IMR-90 (cell line): ENCODE data around the gene BRD4. TPM values are rescaled to one million over a fixed set of nuclear protein-coding genes. Genes with fewer than 3 reads are reported as not detected.

Source experiments
- ATAC-seq: fragments of 200-7000 bp; cut with Tn5 transposase; 2 replicates; pipeline ENCODE4 v1.9.1; 2020; ENCODE audit warnings: low read depth, mild to moderate bottlenecking, moderate library complexity
- BruUV-seq: library from RNA; stranded (reverse); fragments of 400-500 nt; replicated peaks from 2 replicates; lab custom pipeline; 2021; lab: Mats Ljungman, UMichigan
- CTCF ChIA-PET: fragments of 300-600 bp; formaldehyde crosslinking; extraction: SDS; loops from one replicate; lab custom pipeline; 2021; ENCODE audit warnings: antibody characterized with exemption; lab: Yijun Ruan, JAX
- POLR2A ChIA-PET: fragments of 300-600 bp; sonication (Branson Sonifier 250); formaldehyde crosslinking; loops from one replicate; lab custom pipeline; 2022; ENCODE audit warnings: antibody characterized with exemption; ENCODE audit not compliant: unreplicated experiment; lab: Charles Lee
- DNase-seq: peaks from one replicate; pipeline ENCODE4 v3.0.0; 2013
- H2AFZ ChIP-seq: replicated peaks from 2 replicates; pipeline ENCODE3; 2013; ENCODE audit warnings: low read length, mild to moderate bottlenecking; ENCODE audit not compliant: poor library complexity
- H2AK5ac ChIP-seq: 2 replicates; pipeline ENCODE4 v1.6.1; 2013; ENCODE audit warnings: low read depth, low read length, inconsistent platforms
- H2AK9ac ChIP-seq: replicated peaks from 2 replicates; pipeline ENCODE3; 2013; ENCODE audit warnings: mild to moderate bottlenecking, low read depth, low read length, moderate library complexity; ENCODE audit not compliant: poor library complexity
- H2BK120ac ChIP-seq: 2 replicates; pipeline ENCODE4 v1.6.1; 2013; ENCODE audit warnings: low read depth, low read length, inconsistent platforms
- H2BK15ac ChIP-seq: 3 replicates; pipeline ENCODE4 v1.6.1; 2013; ENCODE audit warnings: low read depth, low read length, inconsistent platforms
- H2BK20ac ChIP-seq: 2 replicates; pipeline ENCODE4 v1.6.1; 2013; ENCODE audit warnings: low read depth, mild to moderate bottlenecking, inconsistent platforms, low read length, moderate library complexity
- H2BK5ac ChIP-seq: 2 replicates; pipeline ENCODE4 v1.6.1; 2013; ENCODE audit warnings: mild to moderate bottlenecking, low read depth, low read length, inconsistent platforms; ENCODE audit not compliant: poor library complexity, severe bottlenecking
- H3K14ac ChIP-seq: replicated peaks from 2 replicates; pipeline ENCODE4 v1.6.1; 2013; ENCODE audit warnings: low read depth, low read length, inconsistent platforms
- H3K18ac ChIP-seq: 2 replicates; pipeline ENCODE4 v1.6.1; 2013; ENCODE audit warnings: low read depth, low read length, control low read depth
- H3K23ac ChIP-seq: 2 replicates; pipeline ENCODE4 v1.6.1; 2013; ENCODE audit warnings: low read depth, low read length, inconsistent platforms
- H3K27ac ChIP-seq: 2 replicates; pipeline ENCODE4 v1.5.1; 2013; ENCODE audit warnings: mild to moderate bottlenecking, control low read depth, low read length; ENCODE audit not compliant: insufficient read depth
- H3K27me3 ChIP-seq: 2 replicates; pipeline ENCODE4 v1.6.1; 2013; ENCODE audit warnings: low read length; ENCODE audit not compliant: control insufficient read depth, insufficient read depth
- H3K36me3 ChIP-seq: 2 replicates; pipeline ENCODE4 v1.6.1; 2013; ENCODE audit warnings: low read length, mixed read lengths; ENCODE audit not compliant: control insufficient read depth, insufficient read depth
- H3K4ac ChIP-seq: 2 replicates; pipeline ENCODE4 v1.6.1; 2013; ENCODE audit warnings: low read depth, low read length, inconsistent platforms
- H3K4me1 ChIP-seq: 2 replicates; pipeline ENCODE4 v1.6.1; 2013; ENCODE audit warnings: low read length, mixed read lengths; ENCODE audit not compliant: control insufficient read depth, insufficient read depth
- H3K4me2 ChIP-seq: 2 replicates; pipeline ENCODE4 v1.6.1; 2013; ENCODE audit warnings: low read depth, mild to moderate bottlenecking, control low read depth, low read length, moderate library complexity
- H3K4me3 ChIP-seq: 2 replicates; pipeline ENCODE4 v1.5.1; 2013; ENCODE audit warnings: low read depth, mild to moderate bottlenecking, control low read depth, low read length, moderate library complexity; ENCODE audit not compliant: insufficient read depth
- H3K56ac ChIP-seq: 2 replicates; pipeline ENCODE4 v1.6.1; 2013; ENCODE audit warnings: low read length, inconsistent platforms; ENCODE audit not compliant: insufficient read depth; ENCODE audit errors: extremely low read depth
- H3K79me1 ChIP-seq, 2 experiments: 2 replicates each; pipeline ENCODE4 v1.6.1; 2013; ENCODE audit warnings: low read length in 2 of 2, inconsistent platforms in 1 of 2, low read depth in 1 of 2
- H3K9ac ChIP-seq: 2 replicates; pipeline ENCODE4 v1.6.1; 2013; ENCODE audit warnings: low read depth, low read length, control low read depth
- H3K9me1 ChIP-seq: 2 replicates; pipeline ENCODE4 v1.6.1; 2013; ENCODE audit warnings: low read length, inconsistent platforms; ENCODE audit not compliant: insufficient read depth
- H3K9me3 ChIP-seq: 2 replicates; pipeline ENCODE4 v1.6.1; 2013; ENCODE audit warnings: low read length; ENCODE audit not compliant: control insufficient read depth, insufficient read depth
- H4K20me1 ChIP-seq: 2 replicates; pipeline ENCODE4 v1.6.1; 2013; ENCODE audit warnings: low read length, inconsistent platforms; ENCODE audit not compliant: insufficient read depth
- H4K5ac ChIP-seq: 2 replicates; pipeline ENCODE4 v1.6.1; 2013; ENCODE audit warnings: mild to moderate bottlenecking, low read depth, low read length, control low read depth
- H4K8ac ChIP-seq, 2 experiments: 2 replicates each; pipeline ENCODE4 v1.6.1; 2013; ENCODE audit warnings: low read depth in 2 of 2, low read length in 2 of 2, control low read depth in 1 of 2, inconsistent platforms in 1 of 2
- H4K91ac ChIP-seq: 2 replicates; pipeline ENCODE4 v1.6.1; 2013; ENCODE audit warnings: low read depth, low read length, inconsistent platforms; ENCODE audit not compliant: insufficient read depth
- BHLHE40 ChIP-seq: fragments of 150-350 bp; IDR thresholded peaks from 2 replicates; pipeline ENCODE4 v1.6.1; 2016; ENCODE audit warnings: mild to moderate bottlenecking, low read depth, low read length
- CEBPB ChIP-seq: IDR thresholded peaks from 2 replicates; pipeline ENCODE4 v1.6.1; 2012; ENCODE audit warnings: low read depth, low read length, improper control_type of control experiment
- CHD1 ChIP-seq: IDR thresholded peaks from 2 replicates; pipeline ENCODE4 v1.6.1; 2012; ENCODE audit warnings: low read depth, low read length, improper control_type of control experiment
- CTCF ChIP-seq: conservative IDR thresholded peaks from 2 replicates; pipeline ENCODE4 v1.5.1; 2012; ENCODE audit warnings: mild to moderate bottlenecking, low read depth, low read length, improper control_type of control experiment
- ELK1 ChIP-seq: fragments of 150-350 bp; IDR thresholded peaks from 2 replicates; pipeline ENCODE4 v1.6.1; 2016; ENCODE audit warnings: low read depth, mild to moderate bottlenecking, low read length, moderate library complexity, borderline replicate concordance
- FOS ChIP-seq: fragments of 150-350 bp; IDR thresholded peaks from 2 replicates; pipeline ENCODE4 v1.6.1; 2016; ENCODE audit warnings: low read depth, low read length
- MAZ ChIP-seq: IDR thresholded peaks from 2 replicates; pipeline ENCODE4 v1.6.1; 2012; ENCODE audit warnings: low read depth, mild to moderate bottlenecking, low read length, improper control_type of control experiment, moderate library complexity, borderline replicate concordance
- MXI1 ChIP-seq: IDR thresholded peaks from 2 replicates; pipeline ENCODE4 v1.6.1; 2012; ENCODE audit warnings: low read depth, mild to moderate bottlenecking, low read length, moderate library complexity, borderline replicate concordance
- NFE2L2 ChIP-seq: fragments of 150-350 bp; IDR thresholded peaks from 2 replicates; pipeline ENCODE4 v1.6.1; 2016; ENCODE audit warnings: low read depth, mild to moderate bottlenecking, low read length
- POLR2A ChIP-seq: IDR thresholded peaks from 2 replicates; pipeline ENCODE4 v1.6.1; 2012; ENCODE audit warnings: mild to moderate bottlenecking, low read depth, low read length
- RAD21 ChIP-seq: IDR thresholded peaks from 2 replicates; pipeline ENCODE4 v1.6.1; 2012; ENCODE audit warnings: low read length, improper control_type of control experiment
- RCOR1 ChIP-seq: IDR thresholded peaks from 2 replicates; pipeline ENCODE4 v1.6.1; 2012; ENCODE audit warnings: mild to moderate bottlenecking, low read length, improper control_type of control experiment; ENCODE audit not compliant: insufficient replicate concordance
- RFX5 ChIP-seq: IDR thresholded peaks from 2 replicates; pipeline ENCODE4 v1.8.0; 2012; ENCODE audit warnings: low read depth, mild to moderate bottlenecking, low read length, moderate library complexity
- SMC3 ChIP-seq: fragments of 150-350 bp; IDR thresholded peaks from 2 replicates; pipeline ENCODE4 v1.6.1; 2016; ENCODE audit warnings: low read depth, mild to moderate bottlenecking, antibody characterized with exemption, low read length, moderate library complexity
- USF2 ChIP-seq: fragments of 150-350 bp; IDR thresholded peaks from 2 replicates; pipeline ENCODE4 v1.6.1; 2017; ENCODE audit warnings: mild to moderate bottlenecking, antibody characterized with exemption, low read length, low read depth
- WGBS, 2 experiments: methylation state at CpG; one replicate each; pipeline versions ENCODE4 v1.1.5 to v1.1.7; 2013; ENCODE audit warnings: missing lambda C conversion rate in 2 of 2; ENCODE audit not compliant: insufficient read length in 1 of 2; ENCODE audit errors: extremely low coverage in 2 of 2; 5-methylcytosine and 5-hydroxymethylcytosine counted together
- dilution Hi-C: fragments of 300-500 bp; cut with HindIII; formaldehyde crosslinking; loops from one replicate; pipeline ENCODE4 v1.14.3; 2018; ENCODE audit warnings: low sequenced_read_pairs; ENCODE audit not compliant: unreplicated experiment
- in situ Hi-C: fragments of 300-500 bp; cut with MboI; formaldehyde crosslinking; loops from 3 replicates; pipeline ENCODE4 v1.14.3; 2019; ENCODE audit warnings: low sequenced_read_pairs, inconsistent platforms, mixed read lengths
- intact Hi-C: fragments of 100-400 bp; cut with micrococcal nuclease; formaldehyde crosslinking; loops from 2 replicates; pipeline ENCODE4 v1.10.0; 2022
- polyA plus RNA-seq, 3 experiments: library from polyadenylated mRNA; depleted of rRNA; stranded (reverse); fragments of >200 nt; gene quantifications; 2 replicates each; pipeline ENCODE4 v1.2.3, GENCODE V29; 2012; ENCODE audit warnings: low replicate concordance in 1 of 3
- total RNA-seq: library from RNA; depleted of rRNA; stranded (reverse); fragments of >200 nt; gene quantifications from 2 replicates; pipeline ENCODE4 v1.2.3, GENCODE V29; 2012

Gene BRD4
- total and polyA plus RNA-seq, 2 of the 4 experiments (the other 2 are of a cell fraction): 7.0 to 21.1 TPM

- ChIA-PET CTCF (no interaction called here), POLR2A (no interaction called here)
- no peak overlapping the region for H3K18ac ChIP-seq
- H4K91ac ChIP-seq: no peak overlapping the region
- no peak overlapping the region for H2AFZ ChIP-seq
- intact Hi-C loops (no loop called here), dilution Hi-C loops (no loop called here), in situ Hi-C loops (no loop called here)
- H2BK120ac ChIP-seq: no peak overlapping the region
- no peak overlapping the region for H3K27ac ChIP-seq
- H3K9me3 ChIP-seq: no peaks in the 10 kb centered on the region
- no peak overlapping the region for H2AK9ac ChIP-seq
- H4K5ac ChIP-seq: no peak overlapping the region
- H3K79me1 ChIP-seq: peaks cover 14 to 32% of the 10 kb centered on the region in 2 experiments
- H3K36me3 ChIP-seq: peaks cover 63% of the 10 kb centered on the region
- H4K8ac ChIP-seq: no peak overlapping the region
- no peaks in the 10 kb centered on the region for H3K4me1 ChIP-seq
- no peak overlapping the region for H3K23ac ChIP-seq
- no peak overlapping the region for H3K14ac ChIP-seq
- no peak overlapping the region for H3K4me3 ChIP-seq
- H3K56ac ChIP-seq: no peak overlapping the region
- H2BK15ac ChIP-seq: no peak overlapping the region
- no peaks in the 10 kb centered on the region for H3K9me1 ChIP-seq
- H2AK5ac ChIP-seq: no peak overlapping the region
- no peak overlapping the region for H2BK5ac ChIP-seq
- DNase-seq (no peak), ATAC-seq (no peak)
- no peaks in the 10 kb centered on the region for H3K27me3 ChIP-seq
- BruUV-seq: no TSS peak
- H3K4ac ChIP-seq: no peak overlapping the region
- TF ChIP-seq RAD21 (no peak), RFX5 (no peak), CHD1 (no peak), MXI1 (no peak), FOS (no peak), USF2 (no peak), CTCF (no peak), BHLHE40 (no peak), NFE2L2 (no peak), ELK1 (no peak), MAZ (no peak), RCOR1 (no peak), SMC3 (no peak), CEBPB (no peak), POLR2A (no peak)
- H2BK20ac ChIP-seq: no peak overlapping the region
- H4K20me1 ChIP-seq: peaks cover 10% of the 10 kb centered on the region; the same call in 1 of the 2 replicates
- no peak overlapping the region for H3K4me2 ChIP-seq
- no peak overlapping the region for H3K9ac ChIP-seq
- 100% methylated on average over 4 of the region's 6 CpGs; no CpG with 5 or more reads in 1 of the 2 experiments for WGBS, 2 experiments
These were observed 32.9 kb upstream of the BRD4 start for GRCh38 chr19:15365264-15365663.
